GM20431 (cell line): ENCODE results near the gene SLC25A21.
"Not testable (repeated sequence)": the region's sequence is repeated elsewhere in the genome, so short reads cannot be mapped to it uniquely, and the experiment has no call there.

Experiments used
- in situ Hi-C: fragments of 300-500 bp; cut with MseI, MboI; formaldehyde crosslinking; loops from one replicate; pipeline ENCODE4 v1.15.0; 2020; ENCODE audit warnings: low sequenced_read_pairs; ENCODE audit not compliant: unreplicated experiment

The SLC25A21 gene

GRCh38 chr14:36928432-36928831, 244.0 kb downstream of the SLC25A21 start:
- in situ Hi-C loops = loop anchor here (25.0 kb wide), 2 partner anchors 266 to 366 kb away; partner anchors contain the start of gene PAX9

DNA sequence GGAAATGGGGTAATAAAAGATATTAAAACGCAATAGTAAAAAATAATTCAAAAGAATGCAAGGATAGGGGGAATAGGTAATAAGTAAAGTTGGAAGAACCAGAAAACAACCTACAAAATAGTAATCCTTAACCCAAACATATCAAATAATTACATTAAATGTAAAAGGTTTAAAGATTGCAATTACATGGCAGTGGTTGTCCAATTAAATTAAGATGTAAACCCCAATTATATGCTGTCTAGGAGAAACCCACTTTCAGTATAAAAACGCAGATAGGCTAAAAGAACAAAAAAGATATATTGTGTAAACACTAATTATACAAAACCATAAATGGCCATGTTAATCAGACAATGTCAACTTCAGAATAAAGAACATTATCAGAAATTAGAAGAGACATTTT, 247.3 kb downstream of the SLC25A21 start:
- in situ Hi-C loops = loop anchor here (25.0 kb wide), 2 partner anchors 263 to 363 kb away; partner anchors contain the start of gene PAX9

DNA sequence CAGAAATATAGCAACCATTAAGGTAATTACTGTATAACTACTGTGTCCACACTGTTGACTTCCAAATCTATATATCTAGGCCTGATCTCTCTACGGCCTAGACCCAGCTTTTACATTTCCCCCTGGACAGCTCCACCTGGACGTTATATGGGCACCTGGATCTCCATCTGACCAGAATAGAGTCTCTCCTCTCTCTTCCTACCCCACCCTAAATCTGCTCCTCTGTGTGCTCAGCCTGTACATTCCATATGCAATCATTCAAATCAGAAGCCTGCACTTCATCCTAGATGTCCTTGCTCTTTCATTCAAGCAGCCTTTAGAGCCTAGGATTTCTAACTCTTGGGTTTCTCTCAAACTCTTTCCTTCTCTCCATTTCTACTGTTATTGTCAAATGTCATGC, 255.7 kb downstream of the SLC25A21 start:
- in situ Hi-C loops = no loop called here

- in situ Hi-C loops = no loop called here
These were observed 257.3 kb downstream of the SLC25A21 start for GRCh38 chr14:36915081-36915480.

GRCh38 chr14:36910578-36910977, 261.8 kb downstream of the SLC25A21 start:
- in situ Hi-C loops = no loop called here

DNA sequence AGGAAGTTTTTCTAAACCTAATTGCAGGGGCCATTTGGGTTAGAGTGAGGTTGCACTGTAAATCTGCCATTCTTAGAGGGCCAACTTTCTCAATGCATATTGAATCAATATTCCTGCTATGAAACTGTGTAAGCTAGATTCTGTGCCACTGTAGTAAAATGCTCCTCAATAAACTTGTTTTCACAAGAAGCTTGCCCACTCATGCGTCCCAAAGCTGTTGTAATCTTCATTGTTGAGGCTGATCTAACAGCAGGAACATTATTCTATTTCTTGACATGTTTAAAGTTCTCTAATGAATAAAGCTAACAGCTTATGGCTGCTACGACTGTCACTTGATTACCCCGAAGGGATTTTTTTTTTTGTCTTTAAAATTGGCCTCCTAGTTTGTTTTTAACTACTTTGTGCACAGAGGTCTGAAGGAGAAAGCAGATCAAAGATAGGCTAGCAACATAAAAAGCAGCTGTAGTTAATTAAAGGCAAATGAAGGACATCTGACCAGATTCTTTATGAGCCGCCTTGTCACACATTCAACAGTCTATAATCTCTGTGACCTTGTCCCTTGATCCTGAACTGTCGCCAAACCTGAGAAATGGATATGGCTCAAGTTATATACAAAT, 267.0 kb downstream of the SLC25A21 start:
- in situ Hi-C loops = no loop called here

GRCh38 chr14:36901861-36902260, 270.5 kb downstream of the SLC25A21 start:
- in situ Hi-C loops = no loop called here

- in situ Hi-C loops = no loop called here
These were observed 271.6 kb downstream of the SLC25A21 start for GRCh38 chr14:36900846-36901245.

DNA sequence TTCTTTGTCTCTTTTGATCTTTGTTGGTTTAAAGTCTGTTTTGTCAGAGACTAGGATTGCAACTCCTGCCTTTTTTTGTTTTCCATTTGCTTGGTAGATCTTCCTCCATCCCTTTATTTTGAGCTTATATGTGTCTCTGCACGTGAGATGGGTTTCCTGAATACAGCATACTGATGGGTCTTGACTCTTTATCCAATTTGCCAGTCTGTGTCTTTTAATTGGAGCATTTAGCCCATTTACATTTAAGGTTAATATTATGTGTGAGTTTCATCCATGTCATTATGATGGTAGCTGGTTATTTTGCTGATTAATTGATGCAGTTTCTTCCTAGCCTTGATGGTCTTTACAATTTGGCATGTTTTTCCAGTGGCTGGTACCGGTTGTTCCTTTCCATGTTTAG, 276.1 kb downstream of the SLC25A21 start:
- in situ Hi-C loops = not testable (repeated sequence)

- in situ Hi-C loops = no loop called here
These were observed 288.4 kb downstream of the SLC25A21 start for GRCh38 chr14:36884049-36884448.

DNA sequence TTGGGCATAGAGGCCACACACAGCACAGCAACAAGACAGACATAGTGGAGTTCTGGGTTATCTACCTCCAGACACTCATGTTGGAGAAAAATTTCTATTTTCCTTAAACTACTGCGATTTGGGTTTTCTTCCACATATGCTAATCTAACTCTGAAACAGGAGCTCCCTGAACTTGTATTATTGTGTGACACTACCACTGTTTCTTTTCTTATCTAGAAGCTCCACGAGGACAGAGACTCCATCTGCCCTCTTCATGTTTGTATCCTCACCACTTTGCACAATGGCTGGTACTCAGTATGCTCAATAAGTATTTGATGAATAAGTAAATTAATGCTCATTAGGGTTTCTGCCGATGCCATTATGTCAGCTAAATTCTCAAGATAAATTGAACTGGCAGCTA, 292.1 kb downstream of the SLC25A21 start:
- in situ Hi-C loops = no loop called here

GRCh38 chr14:36879558-36879957, 292.8 kb downstream of the SLC25A21 start:
- in situ Hi-C loops = no loop called here

DNA sequence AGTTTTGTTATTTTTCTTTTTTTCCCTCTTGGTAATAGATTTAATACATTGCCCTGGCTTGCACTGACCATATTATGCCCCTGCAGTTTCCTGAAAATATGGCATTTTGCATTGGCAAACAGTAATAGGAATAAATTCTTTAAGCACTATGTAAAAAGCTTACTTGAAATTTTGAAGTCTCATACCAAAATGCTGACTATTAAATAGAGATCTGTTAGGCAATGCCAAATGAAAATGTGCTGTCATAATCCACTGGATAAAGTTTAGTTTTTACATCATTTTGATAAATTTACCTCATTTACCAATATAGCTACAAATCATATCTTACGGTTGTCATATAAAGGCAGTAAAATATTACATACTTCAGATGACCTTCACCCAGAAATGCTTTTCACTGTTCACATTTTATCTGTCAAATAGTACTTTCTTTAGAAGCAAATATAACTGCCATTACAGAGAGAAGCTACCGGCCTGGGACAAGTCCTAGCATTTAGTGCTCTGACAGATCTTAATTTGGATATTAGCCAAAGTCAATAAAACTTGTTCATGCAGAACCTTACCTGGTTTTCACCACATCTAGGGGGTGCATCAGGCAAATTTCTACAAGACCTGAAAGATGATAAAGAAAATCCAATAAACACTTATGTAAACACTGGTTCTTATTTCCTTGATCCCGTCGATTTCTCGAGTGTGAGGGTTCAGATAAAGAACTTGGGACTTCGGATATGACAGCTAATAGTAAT, 297.8 kb downstream of the SLC25A21 start:
- in situ Hi-C loops = no loop called here

- in situ Hi-C loops = no loop called here
These were observed 301.6 kb downstream of the SLC25A21 start for GRCh38 chr14:36870776-36871175.

- in situ Hi-C loops = no loop called here
These were observed 303.3 kb downstream of the SLC25A21 start for GRCh38 chr14:36869125-36869524.

DNA sequence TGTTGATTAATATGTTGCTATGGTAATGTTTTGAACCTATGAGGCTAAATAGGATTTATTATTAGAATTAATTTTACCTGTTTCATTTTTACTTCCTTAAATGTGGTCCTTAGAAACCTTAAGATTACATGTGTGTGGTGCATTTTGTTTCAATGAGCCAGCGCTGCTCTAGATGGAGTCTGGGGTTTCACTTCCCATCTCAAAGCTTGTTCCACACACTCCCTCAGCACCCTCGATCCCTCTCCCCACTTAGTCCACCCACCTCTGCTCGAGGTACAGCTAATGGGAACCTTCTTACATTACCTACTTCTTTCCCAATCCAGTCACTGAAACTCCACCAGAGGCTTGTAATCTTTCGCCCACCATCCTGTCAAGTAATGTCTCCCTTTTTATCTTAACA, 305.5 kb downstream of the SLC25A21 start:
- in situ Hi-C loops = no loop called here

DNA sequence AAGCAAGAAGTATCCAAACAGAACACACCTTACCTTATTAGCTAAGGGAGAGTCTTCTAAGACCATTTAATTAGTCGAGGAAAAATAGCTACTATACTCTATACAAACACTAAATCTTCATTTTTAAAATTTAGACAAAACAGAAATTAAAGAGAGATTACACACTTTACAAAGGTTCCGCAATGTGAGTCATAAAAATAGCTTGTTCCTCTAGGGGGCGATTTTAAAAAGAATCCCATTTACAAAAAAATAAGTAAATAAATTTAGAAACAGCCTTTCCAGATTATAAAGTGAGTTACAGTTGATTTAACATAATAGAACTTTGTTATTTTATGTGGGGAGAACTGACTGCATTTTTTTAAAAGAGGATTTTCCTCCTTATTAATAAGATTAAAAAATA, 309.1 kb downstream of the SLC25A21 start:
- in situ Hi-C loops = no loop called here

DNA sequence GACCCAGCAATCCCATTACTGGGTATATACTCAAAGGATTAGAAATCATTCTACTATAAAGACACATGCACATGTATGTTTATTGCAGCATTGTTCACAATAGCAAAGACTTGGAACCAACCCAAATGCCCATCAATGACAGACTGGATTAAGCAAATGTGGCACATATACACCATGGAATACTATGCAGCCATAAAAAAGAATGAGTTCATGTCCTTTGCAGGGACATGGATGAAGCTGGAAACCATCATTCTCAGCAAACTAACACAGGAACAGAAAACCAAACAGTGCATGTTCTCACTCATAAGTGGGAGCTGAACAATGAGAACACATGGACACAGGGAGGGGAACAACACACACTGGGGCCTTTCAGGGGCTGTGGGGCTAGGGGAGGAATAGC, 310.2 kb downstream of the SLC25A21 start:
- in situ Hi-C loops = not testable (repeated sequence)

- in situ Hi-C loops = no loop called here
These were observed 311.6 kb downstream of the SLC25A21 start for GRCh38 chr14:36860831-36861230.

- in situ Hi-C loops = no loop called here
These were observed 313.3 kb downstream of the SLC25A21 start for GRCh38 chr14:36859119-36859518.

- in situ Hi-C loops = no loop called here
These were observed 314.5 kb downstream of the SLC25A21 start for GRCh38 chr14:36857842-36858445.
